Gastrocnemius medialis (tissue), 4 donors: ENCODE measurements around the gene FEZF2. TPM values are rescaled to one million over a fixed set of nuclear protein-coding genes. Genes with fewer than 3 reads are reported as not detected.

ENCODE experiments used
- ATAC-seq, 2 donors: fragments of 150-250 bp; one replicate each; pipeline ENCODE4 v1.9.1; 2016
- DNase-seq, 2 donors: peaks; one replicate each; pipeline ENCODE4 v3.0.0-alpha.2; 2019
- H3K27ac ChIP-seq, 4 donors: fragments of 200-600 bp; sonication (generic); 1 replicate in 1 of 4; 2 replicates in 3 of 4; pipeline ENCODE4 v1.5.1; 2016 to 2018; ENCODE audit warnings: mild to moderate bottlenecking in 2 of 4, moderate library complexity in 1 of 4
- H3K27me3 ChIP-seq, 3 donors: fragments of 200-600 bp; sonication (generic) in 2 of 3; 1 replicate in 1 of 3; 2 replicates in 2 of 3; pipeline versions ENCODE4 v1.5.1 to v1.6.0; 2016 to 2019; ENCODE audit warnings: mild to moderate bottlenecking in 1 of 3, moderate library complexity in 1 of 3
- H3K36me3 ChIP-seq, 2 donors: fragments of 200-600 bp; sonication (generic) in 1 of 2; one replicate each; pipeline ENCODE4 v1.5.1; 2017 to 2018
- H3K4me1 ChIP-seq, 2 donors: fragments of 200-600 bp; sonication (generic) in 1 of 2; one replicate each; pipeline ENCODE4 v1.5.1; 2016 to 2017; ENCODE audit warnings: mild to moderate bottlenecking in 2 of 2
- H3K4me3 ChIP-seq, 4 donors: fragments of 200-600 bp; sonication (generic) in 3 of 4; 1 replicate in 1 of 4; 2 replicates in 3 of 4; pipeline ENCODE4 v1.5.1; 2016 to 2019; ENCODE audit warnings: mild to moderate bottlenecking in 2 of 4
- H3K9me3 ChIP-seq, 3 donors: fragments of 200-600 bp; sonication (generic) in 2 of 3; 1 replicate in 1 of 3; 2 replicates in 2 of 3; pipeline ENCODE4 v1.5.1; 2016 to 2019
- POLR2A ChIP-seq, 2 donors: fragments of 450-650 bp; IDR thresholded peaks; one replicate each; pipeline ENCODE4 v1.6.1; 2017; ENCODE audit warnings: antibody characterized with exemption in 2 of 2, mild to moderate bottlenecking in 2 of 2, moderate library complexity in 2 of 2
- in situ Hi-C, 4 donors: fragments of 200-750 bp; cut with MboI; loops; one replicate each; pipeline versions ENCODE4 v1.15.0 to v1.8.0; 2017; ENCODE audit warnings: low sequenced_read_pairs in 4 of 4
- intact Hi-C: fragments of 100-400 bp; cut with DNase I; formaldehyde crosslinking; loops from one replicate; pipeline ENCODE4 v1.15.1; 2023; ENCODE audit warnings: low total_unique reads
- total RNA-seq, 4 donors: library from RNA; depleted of rRNA; stranded (reverse); fragments of >200 nt; gene quantifications; one replicate each; pipeline versions ENCODE4 v1.1.0 to v1.2.3, GENCODE V29; 2016
- TF ChIP-seq, protein P1 (sequence below), 5 experiments: fragments of 450-650 bp in 3 of 5; fragments of 200-600 bp in 2 of 5; sonication (generic) in 2 of 5; IDR thresholded peaks in 4 of 5; conservative IDR thresholded peaks in 1 of 5; 1 replicate in 4 of 5; 2 replicates in 1 of 5; pipeline ENCODE4 v1.5.1; 2016 to 2019; ENCODE audit warnings: antibody characterized with exemption in 5 of 5, mild to moderate bottlenecking in 3 of 5, moderate library complexity in 3 of 5

Gene FEZF2
- total RNA-seq, 4 donors from 2014 or later, result not detected

DNA sequence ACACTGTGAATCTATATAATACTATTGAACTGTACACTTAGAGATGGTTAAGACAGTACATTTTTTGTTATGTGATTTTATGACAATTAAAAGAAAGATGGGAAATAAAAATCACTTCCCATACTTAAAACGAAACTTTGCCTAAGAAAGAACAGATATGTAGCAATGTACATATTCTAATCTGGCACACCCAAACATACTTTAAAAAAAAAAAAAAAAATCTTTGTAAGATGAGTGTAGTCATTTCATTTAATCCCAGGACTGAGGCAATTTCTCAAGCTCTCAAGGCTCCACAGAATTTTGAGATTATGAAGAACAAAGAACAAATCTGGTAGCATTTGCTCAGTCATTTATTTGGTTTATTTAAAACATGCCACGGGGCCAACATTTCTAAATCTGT is 40.3 kb upstream of the FEZF2 start:
- Histone ChIP-seq H3K9me3 (no peaks in the 10 kb centered on the region), H3K36me3 (no peaks in the 10 kb centered on the region), H3K27ac (no peak overlapping the region), H3K4me3 (no peak overlapping the region), H3K4me1 (no peaks in the 10 kb centered on the region), H3K27me3 (no peaks in the 10 kb centered on the region)
- DNase-seq (no peak), ATAC-seq (no peak)
- in situ Hi-C loops, result no loop called here
- TF ChIP-seq, protein P1, sequence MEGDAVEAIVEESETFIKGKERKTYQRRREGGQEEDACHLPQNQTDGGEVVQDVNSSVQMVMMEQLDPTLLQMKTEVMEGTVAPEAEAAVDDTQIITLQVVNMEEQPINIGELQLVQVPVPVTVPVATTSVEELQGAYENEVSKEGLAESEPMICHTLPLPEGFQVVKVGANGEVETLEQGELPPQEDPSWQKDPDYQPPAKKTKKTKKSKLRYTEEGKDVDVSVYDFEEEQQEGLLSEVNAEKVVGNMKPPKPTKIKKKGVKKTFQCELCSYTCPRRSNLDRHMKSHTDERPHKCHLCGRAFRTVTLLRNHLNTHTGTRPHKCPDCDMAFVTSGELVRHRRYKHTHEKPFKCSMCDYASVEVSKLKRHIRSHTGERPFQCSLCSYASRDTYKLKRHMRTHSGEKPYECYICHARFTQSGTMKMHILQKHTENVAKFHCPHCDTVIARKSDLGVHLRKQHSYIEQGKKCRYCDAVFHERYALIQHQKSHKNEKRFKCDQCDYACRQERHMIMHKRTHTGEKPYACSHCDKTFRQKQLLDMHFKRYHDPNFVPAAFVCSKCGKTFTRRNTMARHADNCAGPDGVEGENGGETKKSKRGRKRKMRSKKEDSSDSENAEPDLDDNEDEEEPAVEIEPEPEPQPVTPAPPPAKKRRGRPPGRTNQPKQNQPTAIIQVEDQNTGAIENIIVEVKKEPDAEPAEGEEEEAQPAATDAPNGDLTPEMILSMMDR (IDR thresholded peaks at IDR 0.05 in 4 of 5, conservative IDR thresholded peaks at IDR 0.05 in 1 of 5), result no peak
- no peak for TF ChIP-seq POLR2A (IDR thresholded peaks at IDR 0.05)
- intact Hi-C loops, result no loop called here

DNA sequence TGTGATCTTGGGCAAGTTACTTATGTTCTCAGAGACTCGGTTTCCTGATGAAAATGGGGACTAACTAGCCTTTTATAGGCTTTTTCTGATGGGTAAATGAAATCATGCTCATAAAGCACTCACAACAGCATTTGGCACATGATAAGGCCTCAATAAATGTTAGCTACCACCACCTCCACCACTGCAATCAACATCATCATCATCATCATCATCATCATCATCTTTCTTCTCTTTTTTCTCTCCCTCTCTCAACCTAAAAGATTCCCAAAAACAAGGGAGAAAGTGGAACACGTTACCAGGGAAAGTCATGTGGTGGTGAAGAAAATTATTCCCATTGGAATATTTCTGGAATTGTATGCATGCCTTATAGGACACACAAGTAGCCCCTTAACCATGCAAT is 33.6 kb upstream of the FEZF2 start:
- no peak for TF ChIP-seq POLR2A (IDR thresholded peaks at IDR 0.05)
- TF ChIP-seq, protein P1 (IDR thresholded peaks at IDR 0.05 in 4 of 5, conservative IDR thresholded peaks at IDR 0.05 in 1 of 5), result no peak
- ATAC-seq, result no peak
- Histone ChIP-seq H3K4me3 (no peak overlapping the region), H3K4me1 (no peaks in the 10 kb centered on the region), H3K36me3 (no peaks in the 10 kb centered on the region), H3K27ac (no peak overlapping the region), H3K27me3 (no peaks in the 10 kb centered on the region), H3K9me3 (no peaks in the 10 kb centered on the region)
- DNase-seq, result no peak
- in situ Hi-C loops, result no loop called here
- intact Hi-C loops, result no loop called here

DNA sequence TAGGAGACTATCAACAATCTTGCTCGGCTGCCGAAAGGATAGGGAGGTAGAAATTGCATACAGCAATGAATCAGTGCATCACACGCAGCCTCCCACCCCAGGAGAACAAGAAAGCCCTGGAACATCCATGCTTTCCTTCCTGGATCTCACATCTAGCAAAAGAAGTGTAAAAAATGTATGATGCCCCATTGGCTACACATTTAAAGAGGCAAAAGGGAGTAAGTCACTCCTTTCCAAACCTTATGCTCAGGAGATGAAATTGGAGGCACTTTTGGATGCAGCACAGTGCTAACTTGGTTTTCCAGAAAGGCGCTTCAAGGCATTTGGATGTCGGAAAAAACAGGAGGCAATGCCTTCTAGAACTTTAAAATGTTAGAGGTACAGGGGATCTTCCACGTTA is 32.2 kb upstream of the FEZF2 start:
- Histone ChIP-seq H3K9me3 (no peaks in the 10 kb centered on the region), H3K4me1 (no peaks in the 10 kb centered on the region), H3K27me3 (no peaks in the 10 kb centered on the region), H3K4me3 (no peak overlapping the region), H3K36me3 (no peaks in the 10 kb centered on the region), H3K27ac (no peak overlapping the region)
- intact Hi-C loops, result no loop called here
- ATAC-seq (no peak), DNase-seq (no peak)
- in situ Hi-C loops, result no loop called here
- TF ChIP-seq, protein P1 (IDR thresholded peaks at IDR 0.05 in 4 of 5, conservative IDR thresholded peaks at IDR 0.05 in 1 of 5), result no peak
- TF ChIP-seq POLR2A (IDR thresholded peaks at IDR 0.05), result no peak

DNA sequence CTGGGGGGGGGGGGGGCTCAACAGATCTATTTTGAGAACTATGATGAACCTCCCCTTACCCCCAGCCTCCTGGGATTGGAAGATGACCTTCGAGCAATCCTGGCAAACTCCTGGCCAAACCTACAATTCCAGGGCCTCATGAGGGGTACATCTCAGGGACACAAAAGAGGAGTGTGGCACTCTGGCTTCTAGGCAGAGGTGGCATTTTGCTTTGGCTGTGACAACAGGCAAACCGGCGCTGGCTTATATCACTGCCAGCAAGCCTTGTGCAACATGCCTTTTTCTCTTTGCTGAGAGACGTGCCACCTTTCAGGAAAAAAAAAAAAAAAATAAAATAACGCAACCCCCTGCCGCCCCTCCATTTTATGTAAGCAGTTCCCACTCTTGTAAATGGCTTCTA is 31.8 kb upstream of the FEZF2 start:
- DNase-seq (no peak), ATAC-seq (no peak)
- intact Hi-C loops (no loop called here), in situ Hi-C loops (no loop called here)
- Histone ChIP-seq H3K4me3 (no peak overlapping the region), H3K9me3 (no peaks in the 10 kb centered on the region), H3K27ac (no peak overlapping the region), H3K4me1 (no peaks in the 10 kb centered on the region), H3K27me3 (no peaks in the 10 kb centered on the region), H3K36me3 (no peaks in the 10 kb centered on the region)
- no peak for TF ChIP-seq POLR2A (IDR thresholded peaks at IDR 0.05)
- TF ChIP-seq, protein P1 (IDR thresholded peaks at IDR 0.05 in 4 of 5, conservative IDR thresholded peaks at IDR 0.05 in 1 of 5), result no peak

DNA sequence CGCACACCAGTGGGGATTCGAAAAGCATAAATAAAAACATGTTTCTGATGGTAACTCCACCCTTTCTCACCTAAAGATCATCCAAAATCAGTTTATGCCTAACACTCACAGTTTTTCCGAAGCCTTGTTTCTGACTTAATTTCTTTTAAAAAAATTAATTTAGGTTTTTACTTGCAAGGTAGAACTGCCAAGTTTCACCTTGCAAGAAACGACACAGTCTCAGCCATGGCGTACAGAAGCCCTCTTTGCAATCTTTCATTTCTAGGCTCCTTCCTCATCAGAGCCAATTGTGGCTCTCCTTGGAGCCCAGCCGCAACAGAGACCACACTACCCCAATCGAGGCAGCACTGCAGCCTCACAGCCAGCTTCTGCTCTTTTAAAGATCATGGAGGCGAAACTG is 31.0 kb upstream of the FEZF2 start:
- DNase-seq (no peak), ATAC-seq (no peak)
- Histone ChIP-seq H3K4me3 (no peak overlapping the region), H3K27ac (no peak overlapping the region), H3K27me3 (no peaks in the 10 kb centered on the region), H3K4me1 (no peaks in the 10 kb centered on the region), H3K9me3 (no peaks in the 10 kb centered on the region), H3K36me3 (no peaks in the 10 kb centered on the region)
- intact Hi-C loops (no loop called here), in situ Hi-C loops (no loop called here)
- TF ChIP-seq, protein P1 (IDR thresholded peaks at IDR 0.05 in 4 of 5, conservative IDR thresholded peaks at IDR 0.05 in 1 of 5), result no peak
- no peak for TF ChIP-seq POLR2A (IDR thresholded peaks at IDR 0.05)
